GM12872 (cell line): Measurements from ENCODE around the gene SIGLEC5.
A peak's percentile ranks its signal among the peaks of the same experiment; 100 is the strongest.
"Not testable (repeated sequence)": the region's sequence is repeated elsewhere in the genome, so short reads cannot be mapped to it uniquely, and the experiment has no call there.

Source experiments
- CTCF ChIP-seq: IDR thresholded peaks from 3 replicates; pipeline ENCODE4 v1.5.1; 2011; ENCODE audit warnings: low read depth, mild to moderate bottlenecking, low read length, moderate library complexity; ENCODE audit not compliant: insufficient read depth

Gene SIGLEC5

GRCh38 chr19:51654783-51655182 lies 24.6 kb upstream of the SIGLEC5 start:
- TF ChIP-seq CTCF = peak; percentile 42; the same call in 2 of the 3 replicates

GRCh38 chr19:51653162-51653561 lies 23.0 kb upstream of the SIGLEC5 start:
- TF ChIP-seq CTCF = no peak

GRCh38 chr19:51652266-51652665 lies 22.1 kb upstream of the SIGLEC5 start:
- TF ChIP-seq CTCF = no peak

GRCh38 chr19:51651216-51651846 lies 21.1 kb upstream of the SIGLEC5 start:
- no peak for TF ChIP-seq CTCF

- no peak for TF ChIP-seq CTCF
Observed at GRCh38 chr19:51647318-51647717, 17.1 kb upstream of the SIGLEC5 start.

GRCh38 chr19:51646730-51647129 lies 16.5 kb upstream of the SIGLEC5 start, which contains the start of gene SIGLEC14:
TSS of gene SIGLEC14 (minus strand) at chr19:51646825. CDS start at chr19:51646759, 66 bp downstream.
- TF ChIP-seq CTCF = not testable (repeated sequence)

- TF ChIP-seq CTCF = no peak
Observed at GRCh38 chr19:51644636-51645271, 14.6 kb upstream of the SIGLEC5 start.
